Calu3 (cell line): ENCODE data around the gene FLYWCH1. TPM values are rescaled to one million over a fixed set of nuclear protein-coding genes. Genes with fewer than 3 reads are reported as not detected.

Experiments used
- BruUV-seq: library from RNA; stranded (reverse); fragments of 400-500 nt; replicated peaks from 2 replicates; lab custom pipeline; 2021; lab: Mats Ljungman, UMichigan
- CTCF ChIA-PET: fragments of 300-600 bp; sonication (Branson Sonifier 250); formaldehyde crosslinking; loops from one replicate; lab custom pipeline; 2022; ENCODE audit warnings: antibody characterized with exemption; lab: Charles Lee
- DNase-seq: peaks from one replicate; pipeline ENCODE4 v3.0.0; 2022
- H3K27ac Mint-ChIP-seq: one replicate; pipeline ENCODE4 v1.8.0; 2022; ENCODE audit warnings: mixed read lengths; ENCODE audit not compliant: unreplicated experiment
- H3K27me3 Mint-ChIP-seq: one replicate; pipeline ENCODE4 v1.8.0; 2022; ENCODE audit warnings: mixed read lengths; ENCODE audit not compliant: unreplicated experiment
- H3K36me3 Mint-ChIP-seq: one replicate; pipeline ENCODE4 v1.8.0; 2022; ENCODE audit warnings: mild to moderate bottlenecking, moderate library complexity, mixed read lengths; ENCODE audit not compliant: insufficient read depth, unreplicated experiment
- H3K4me1 Mint-ChIP-seq: one replicate; pipeline ENCODE4 v1.8.0; 2022; ENCODE audit warnings: mild to moderate bottlenecking, low read depth, mixed read lengths; ENCODE audit not compliant: unreplicated experiment
- H3K4me3 Mint-ChIP-seq: one replicate; pipeline ENCODE4 v1.8.0; 2022; ENCODE audit warnings: mild to moderate bottlenecking, low read depth, moderate library complexity, mixed read lengths; ENCODE audit not compliant: unreplicated experiment
- H3K9me3 Mint-ChIP-seq: one replicate; pipeline ENCODE4 v1.8.0; 2022; ENCODE audit warnings: low read depth, mixed read lengths; ENCODE audit not compliant: unreplicated experiment
- CTCF ChIP-seq: fragments of 200-600 bp; IDR thresholded peaks from one replicate; pipeline ENCODE4 v1.8.0; 2022; ENCODE audit warnings: antibody characterized with exemption; ENCODE audit not compliant: unreplicated experiment
- intact Hi-C: fragments of 100-400 bp; cut with micrococcal nuclease; formaldehyde crosslinking; loops from one replicate; pipeline ENCODE4 v1.10.0; 2022; ENCODE audit not compliant: unreplicated experiment
- total RNA-seq: library from RNA; stranded (reverse); gene quantifications from 2 replicates; pipeline ENCODE4 v1.2.3, GENCODE V29; 2022

Gene FLYWCH1
- total RNA-seq, 1 experiment from 2014 or later: 34.8 TPM

DNA sequence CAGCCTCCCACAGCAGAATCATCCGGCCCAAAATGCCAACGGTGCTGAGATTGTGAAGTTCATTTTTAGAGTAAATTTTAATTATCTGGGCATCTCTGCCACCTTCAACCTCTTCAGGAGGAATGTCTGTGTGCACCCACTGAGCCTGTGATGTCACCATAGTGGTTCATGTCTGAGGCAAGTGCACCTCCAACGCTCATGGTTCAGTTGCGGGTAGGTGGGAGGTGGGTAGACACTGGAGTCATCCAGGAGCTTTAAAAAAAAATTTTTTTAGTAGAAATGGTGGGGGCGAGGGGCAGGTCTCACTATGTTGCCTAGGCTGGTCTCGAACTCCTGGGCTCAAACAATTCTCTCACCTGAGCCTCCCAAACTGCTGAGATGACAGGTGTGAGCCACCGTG lies 1.9 kb downstream of the FLYWCH1 start:
- no peak overlapping the region for H3K4me3 Mint-ChIP-seq

DNA sequence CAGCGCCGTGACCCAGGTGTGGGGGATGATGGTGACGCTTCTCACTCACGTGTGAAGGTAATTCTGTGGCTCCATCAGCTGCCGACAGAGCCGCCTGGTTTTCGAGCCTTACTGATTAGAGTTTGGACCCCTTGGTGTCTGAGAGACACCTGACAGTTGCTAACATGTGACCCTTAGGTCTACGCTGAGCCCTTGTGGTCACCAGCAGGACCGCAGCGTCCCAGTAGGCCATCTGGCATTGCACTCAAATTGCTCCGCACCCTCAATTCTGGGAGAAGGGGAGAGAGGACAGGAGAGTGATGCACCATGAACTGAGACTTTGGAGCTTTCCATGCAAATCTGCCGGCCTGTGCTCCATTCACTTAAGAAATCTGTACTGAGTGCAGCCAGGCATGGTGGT lies 2.5 kb downstream of the FLYWCH1 start:
- no TSS peak for BruUV-seq
- Mint-ChIP-seq H3K27ac (no peak overlapping the region), H3K4me3 (no peak overlapping the region), H3K9me3 (no peaks in the 10 kb centered on the region), H3K27me3 (peaks cover 7% of the 10 kb centered on the region), H3K4me1 (peaks cover 18% of the 10 kb centered on the region), H3K36me3 (peaks cover 41% of the 10 kb centered on the region)
- no peak for TF ChIP-seq CTCF
- CTCF ChIA-PET: interaction anchor here (1.1 to 1.4 kb wide), 2 partner anchors 13 to 75 kb away, joined by 3 to 4 read pairs; no protein-coding TSS in a partner anchor
- intact Hi-C loops: no loop called here
- DNase-seq: no peak

More for the DNA sequence above, 1.9 kb downstream of the FLYWCH1 start:
- Mint-ChIP-seq H3K36me3 (peaks cover 40% of the 10 kb centered on the region), H3K27ac (no peak overlapping the region), H3K9me3 (no peaks in the 10 kb centered on the region), H3K27me3 (peaks cover 7% of the 10 kb centered on the region), H3K4me1 (peaks cover 18% of the 10 kb centered on the region)
- no peak for TF ChIP-seq CTCF
- intact Hi-C loops: no loop called here
- CTCF ChIA-PET: no interaction called here
- BruUV-seq: no TSS peak
- DNase-seq: no peak

- TSS peak; percentile 24 for BruUV-seq
- peak overlapping the region; percentile 25 for H3K27ac Mint-ChIP-seq
These were observed 3.6 kb downstream of the FLYWCH1 start for GRCh38 chr16:2915196-2915929.

More at GRCh38 chr16:2915196-2915929, 3.6 kb downstream of the FLYWCH1 start:
- H3K4me3 Mint-ChIP-seq: no peak overlapping the region
- intact Hi-C loops: no loop called here
- no peaks in the 10 kb centered on the region for H3K9me3 Mint-ChIP-seq
- peaks cover 48% of the 10 kb centered on the region for H3K36me3 Mint-ChIP-seq
- TF ChIP-seq CTCF: no peak
- CTCF ChIA-PET: interaction anchor here (1.1 to 1.4 kb wide), 2 partner anchors 12 to 76 kb away, joined by 3 to 4 read pairs; no protein-coding TSS in a partner anchor
- peaks cover under 1% of the 10 kb centered on the region for H3K27me3 Mint-ChIP-seq
- H3K4me1 Mint-ChIP-seq: peaks cover 14% of the 10 kb centered on the region
- no peak for DNase-seq
